MM.1S (cell line): ENCODE results near the gene PPP2R2C.

Experiments used
- EZH2 ChIP-seq: fragments of 300-600 bp; sonication (generic); optimal IDR thresholded peaks from 2 replicates; pipeline ENCODE3; 2017; ENCODE audit warnings: low read depth, mild to moderate bottlenecking, antibody characterized with exemption, low read length, mixed read lengths
- TF ChIP-seq, protein P1 (sequence below): fragments of 300-600 bp; sonication (generic); IDR thresholded peaks from 2 replicates; pipeline ENCODE4 v1.5.1; 2016; ENCODE audit warnings: antibody characterized with exemption, low read length, mixed read lengths

DNA sequence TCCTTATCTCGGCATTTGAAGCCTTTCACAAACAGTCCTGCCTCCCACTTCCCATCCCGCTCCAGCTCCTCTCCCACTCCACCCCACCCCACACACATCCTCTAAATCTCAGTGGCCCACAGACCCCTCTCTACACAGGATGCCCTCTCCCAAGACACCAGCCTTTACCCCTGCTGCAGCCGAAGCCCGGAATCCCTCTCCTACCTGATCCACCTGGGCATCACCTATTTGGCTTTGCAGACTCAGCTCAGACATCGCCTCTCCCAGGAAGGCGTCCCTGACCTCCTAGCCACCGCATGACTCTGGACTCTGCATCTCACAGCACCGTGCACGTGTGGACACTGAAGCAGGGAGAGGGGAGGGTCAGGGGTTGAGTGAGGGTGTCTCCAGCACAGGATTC lies 11.5 kb downstream of the PPP2R2C start:
- TF ChIP-seq EZH2: no peak
- TF ChIP-seq, protein P1, sequence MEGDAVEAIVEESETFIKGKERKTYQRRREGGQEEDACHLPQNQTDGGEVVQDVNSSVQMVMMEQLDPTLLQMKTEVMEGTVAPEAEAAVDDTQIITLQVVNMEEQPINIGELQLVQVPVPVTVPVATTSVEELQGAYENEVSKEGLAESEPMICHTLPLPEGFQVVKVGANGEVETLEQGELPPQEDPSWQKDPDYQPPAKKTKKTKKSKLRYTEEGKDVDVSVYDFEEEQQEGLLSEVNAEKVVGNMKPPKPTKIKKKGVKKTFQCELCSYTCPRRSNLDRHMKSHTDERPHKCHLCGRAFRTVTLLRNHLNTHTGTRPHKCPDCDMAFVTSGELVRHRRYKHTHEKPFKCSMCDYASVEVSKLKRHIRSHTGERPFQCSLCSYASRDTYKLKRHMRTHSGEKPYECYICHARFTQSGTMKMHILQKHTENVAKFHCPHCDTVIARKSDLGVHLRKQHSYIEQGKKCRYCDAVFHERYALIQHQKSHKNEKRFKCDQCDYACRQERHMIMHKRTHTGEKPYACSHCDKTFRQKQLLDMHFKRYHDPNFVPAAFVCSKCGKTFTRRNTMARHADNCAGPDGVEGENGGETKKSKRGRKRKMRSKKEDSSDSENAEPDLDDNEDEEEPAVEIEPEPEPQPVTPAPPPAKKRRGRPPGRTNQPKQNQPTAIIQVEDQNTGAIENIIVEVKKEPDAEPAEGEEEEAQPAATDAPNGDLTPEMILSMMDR: no peak
